Adipocyte (in vitro differentiated cells): ENCODE measurements around the gene PBX1.

Experiments
- DNase-seq: peaks from one replicate; pipeline ENCODE4 v3.0.0-alpha.2; 2015; ENCODE audit warnings: low read depth
- H3K27me3 ChIP-seq: replicated peaks from 2 replicates; pipeline ENCODE4 v1.7.0; 2013; ENCODE audit warnings: mild to moderate bottlenecking, low read length, moderate library complexity; ENCODE audit not compliant: control insufficient read depth, insufficient read depth
- H3K36me3 ChIP-seq: 2 replicates; pipeline ENCODE4 v1.7.0; 2013; ENCODE audit warnings: low read length, mild to moderate bottlenecking, moderate library complexity; ENCODE audit not compliant: control insufficient read depth, insufficient read depth, severe bottlenecking
- H3K4me1 ChIP-seq: 2 replicates; pipeline ENCODE4 v1.7.0; 2013; ENCODE audit warnings: mild to moderate bottlenecking, low read length, moderate library complexity; ENCODE audit not compliant: control insufficient read depth, insufficient read depth
- H3K4me3 ChIP-seq: 2 replicates; pipeline ENCODE4 v1.7.0; 2013; ENCODE audit warnings: mild to moderate bottlenecking, low read length, moderate library complexity
- H3K9ac ChIP-seq: 2 replicates; pipeline ENCODE4 v1.7.0; 2013; ENCODE audit warnings: mild to moderate bottlenecking, low read length, moderate library complexity
- H3K9me3 ChIP-seq: 2 replicates; pipeline ENCODE4 v1.7.0; 2013; ENCODE audit warnings: mild to moderate bottlenecking, low read length, moderate library complexity; ENCODE audit not compliant: control insufficient read depth

The PBX1 gene

DNA sequence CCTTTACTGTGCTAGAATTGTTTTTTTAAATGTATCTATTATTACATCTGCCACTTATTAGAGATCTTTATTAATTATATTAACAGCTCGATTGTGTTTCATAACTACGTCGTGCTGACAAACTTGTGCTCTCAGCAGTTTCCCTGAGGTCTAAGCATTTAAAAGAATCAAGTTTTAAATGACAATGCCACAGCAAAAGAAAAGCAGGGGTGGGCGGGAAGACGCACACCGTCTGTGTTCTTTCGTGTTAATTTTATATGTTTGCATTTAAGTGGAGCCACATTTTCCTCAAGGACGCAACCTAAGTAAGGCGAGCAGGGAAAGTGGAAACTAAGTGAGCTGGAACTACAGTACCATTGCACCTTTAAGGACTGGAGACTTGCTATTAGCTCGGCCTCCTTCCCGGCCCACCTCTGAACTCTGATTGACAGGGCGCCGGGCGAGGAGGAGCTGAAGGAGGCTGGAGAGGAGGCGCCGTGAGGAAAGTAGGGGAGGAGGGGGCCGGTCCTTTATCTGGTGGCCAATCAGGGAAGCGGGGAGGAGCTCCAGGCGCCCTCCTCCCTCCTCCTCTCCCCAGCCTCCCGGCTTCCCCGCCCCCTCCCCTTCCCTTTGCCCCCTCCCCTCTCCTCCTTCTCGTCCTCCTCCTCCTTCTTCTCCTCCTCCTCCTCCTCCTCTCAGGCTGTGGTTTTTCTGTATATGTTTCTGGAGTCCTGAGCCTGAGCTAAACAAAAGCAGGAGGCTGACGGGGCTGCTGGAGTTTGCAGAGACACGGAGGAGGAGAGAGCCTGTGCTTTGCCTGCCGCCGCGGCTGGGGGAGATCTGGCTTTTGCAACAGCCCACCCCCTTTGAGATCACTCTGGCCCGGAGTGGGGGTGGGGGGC lies at the start of gene PBX1:
TSS of gene PBX1 (plus strand) at position 724 of the 881 bp plus-strand sequence.
- peak; percentile 99 for DNase-seq
- peak within 1 kb of the TSS; percentile 99 for H3K4me3 ChIP-seq
- H3K27me3 ChIP-seq: no peaks in the 10 kb centered on the region
- H3K4me1 ChIP-seq: peaks cover 18% of the 10 kb centered on the region
- no peaks in the 10 kb centered on the region for H3K36me3 ChIP-seq
- H3K9me3 ChIP-seq: no peaks in the 10 kb centered on the region
- peak within 1 kb of the TSS; percentile 96 for H3K9ac ChIP-seq

- Histone ChIP-seq H3K36me3 (no peaks in the 10 kb centered on the region), H3K9me3 (no peaks in the 10 kb centered on the region), H3K4me1 (peaks cover 4% of the 10 kb centered on the region), H3K9ac (no peak overlapping the region), H3K27me3 (no peaks in the 10 kb centered on the region), H3K4me3 (no peak overlapping the region)
- peak; percentile 7 for DNase-seq
Measured at GRCh38 chr1:164510435-164510834, 48.5 kb upstream of the PBX1 start.

GRCh38 chr1:164511001-164511705 lies 47.8 kb upstream of the PBX1 start:
- peak; percentile 32 for DNase-seq
- Histone ChIP-seq H3K4me1 (peaks cover 11% of the 10 kb centered on the region), H3K9ac (no peak overlapping the region), H3K36me3 (no peaks in the 10 kb centered on the region), H3K27me3 (no peaks in the 10 kb centered on the region), H3K9me3 (no peaks in the 10 kb centered on the region), H3K4me3 (no peak overlapping the region)

- no peak overlapping the region for H3K4me3 ChIP-seq
- no peaks in the 10 kb centered on the region for H3K9me3 ChIP-seq
- H3K27me3 ChIP-seq: no peaks in the 10 kb centered on the region
- no peak for DNase-seq
- peaks cover 18% of the 10 kb centered on the region for H3K4me1 ChIP-seq
- H3K36me3 ChIP-seq: no peaks in the 10 kb centered on the region
- no peak overlapping the region for H3K9ac ChIP-seq
Measured at GRCh38 chr1:164515231-164515630, 43.8 kb upstream of the PBX1 start.

GRCh38 chr1:164515711-164516331 lies 43.2 kb upstream of the PBX1 start:
- Histone ChIP-seq H3K4me3 (no peak overlapping the region), H3K9ac (no peak overlapping the region), H3K36me3 (no peaks in the 10 kb centered on the region), H3K27me3 (no peaks in the 10 kb centered on the region), H3K9me3 (no peaks in the 10 kb centered on the region), H3K4me1 (peaks cover 18% of the 10 kb centered on the region)
- peak; percentile 50 for DNase-seq

- Histone ChIP-seq H3K9me3 (no peaks in the 10 kb centered on the region), H3K4me3 (no peak overlapping the region), H3K4me1 (peaks cover 18% of the 10 kb centered on the region), H3K9ac (no peak overlapping the region), H3K27me3 (no peaks in the 10 kb centered on the region), H3K36me3 (no peaks in the 10 kb centered on the region)
- no peak for DNase-seq
Measured at GRCh38 chr1:164516591-164516990, 42.4 kb upstream of the PBX1 start.

GRCh38 chr1:164518692-164519332 lies 40.2 kb upstream of the PBX1 start:
- DNase-seq: no peak
- Histone ChIP-seq H3K4me3 (no peak overlapping the region), H3K9ac (no peak overlapping the region)

GRCh38 chr1:164519426-164519825 lies 39.6 kb upstream of the PBX1 start:
- H3K9me3 ChIP-seq: no peaks in the 10 kb centered on the region
- no peaks in the 10 kb centered on the region for H3K27me3 ChIP-seq
- no peak overlapping the region for H3K9ac ChIP-seq
- H3K4me3 ChIP-seq: no peak overlapping the region
- H3K36me3 ChIP-seq: no peaks in the 10 kb centered on the region
- H3K4me1 ChIP-seq: peaks cover 18% of the 10 kb centered on the region
- peak; percentile 46 for DNase-seq

More at GRCh38 chr1:164518692-164519332, 40.2 kb upstream of the PBX1 start:
- H3K36me3 ChIP-seq: no peaks in the 10 kb centered on the region
- peaks cover 18% of the 10 kb centered on the region for H3K4me1 ChIP-seq
- no peaks in the 10 kb centered on the region for H3K9me3 ChIP-seq
- no peaks in the 10 kb centered on the region for H3K27me3 ChIP-seq

DNA sequence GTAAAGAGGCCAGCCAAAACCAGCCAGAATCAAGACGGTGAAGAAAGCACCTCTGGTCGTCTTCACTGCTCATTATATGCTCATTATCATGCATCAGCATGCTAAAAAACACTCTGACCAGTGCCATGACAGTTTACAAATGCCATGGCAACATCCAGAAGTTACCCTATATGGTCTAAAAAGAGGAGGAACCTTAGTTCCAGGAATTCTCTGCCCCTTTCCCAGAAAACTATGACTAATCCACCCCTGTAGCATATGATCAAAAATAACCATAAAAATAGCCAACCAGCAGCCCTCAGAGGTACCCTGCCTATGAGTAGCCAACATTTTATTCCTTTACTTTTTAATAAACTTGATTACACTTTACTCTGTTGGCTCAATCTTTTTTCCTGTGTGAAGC lies 34.2 kb upstream of the PBX1 start:
- Histone ChIP-seq H3K27me3 (no peaks in the 10 kb centered on the region), H3K9ac (no peak overlapping the region), H3K4me1 (peaks cover 7% of the 10 kb centered on the region), H3K9me3 (peaks cover 18% of the 10 kb centered on the region), H3K36me3 (no peaks in the 10 kb centered on the region), H3K4me3 (no peak overlapping the region)
- DNase-seq: no peak

DNA sequence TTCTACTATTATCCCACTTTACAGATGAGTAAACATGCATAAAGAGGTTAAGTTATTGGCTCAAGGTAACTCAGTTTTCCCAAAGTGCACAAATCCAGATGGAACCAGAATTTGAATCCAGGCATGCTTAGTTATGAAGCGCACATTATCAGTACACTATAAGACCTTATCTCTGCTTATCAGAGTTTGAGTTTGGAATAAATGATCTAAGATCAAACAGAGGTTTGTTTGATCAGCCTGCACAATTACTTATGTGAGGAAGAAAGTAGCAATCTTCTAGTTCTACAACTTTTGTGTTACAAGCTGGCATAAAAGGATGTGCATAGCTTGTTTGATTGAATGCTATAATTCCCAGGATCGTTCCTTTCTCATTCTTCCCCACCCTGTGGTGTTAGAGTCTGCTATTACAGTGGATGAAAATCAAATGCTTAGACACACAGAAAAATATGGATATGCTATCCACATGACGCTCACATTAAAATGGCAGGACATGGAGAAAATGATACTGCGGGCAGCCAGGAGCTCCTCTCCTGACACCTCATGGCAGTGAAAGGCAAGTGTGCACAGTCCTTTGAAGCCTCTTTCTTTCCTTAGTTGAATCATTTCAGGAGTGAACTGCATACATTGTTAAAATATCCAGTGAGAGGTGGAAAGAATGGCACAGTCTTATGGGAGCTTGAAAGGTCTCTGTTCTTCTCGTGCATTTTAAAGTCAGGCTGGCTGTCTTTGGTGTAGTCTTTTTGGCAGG lies 23.9 kb upstream of the PBX1 start:
- no peaks in the 10 kb centered on the region for H3K9me3 ChIP-seq
- H3K27me3 ChIP-seq: no peaks in the 10 kb centered on the region
- H3K9ac ChIP-seq: no peak overlapping the region
- no peak for DNase-seq
- no peaks in the 10 kb centered on the region for H3K36me3 ChIP-seq
- H3K4me3 ChIP-seq: no peak overlapping the region
- H3K4me1 ChIP-seq: no peaks in the 10 kb centered on the region
